ENCODE measurements around the gene NTRK3. TPM values are rescaled to one million over a fixed set of nuclear protein-coding genes. Genes with fewer than 3 reads are reported as not detected.

Gene NTRK3
- total and polyA plus RNA-seq, 2 of the 8 experiments (the other 6 are each of a cell fraction or from before 2014, with no cell fraction given): 4.5 to 6.8 TPM

GRCh38 chr15:87971076-87971475 lies 285.5 kb downstream of the NTRK3 start:
- WGBS, 2 experiments (ENCODE audit: extremely low coverage in 1 of 2, insufficient coverage in 1 of 2, insufficient read length in 1 of 2, insufficient replicate concordance in 2 of 2, low coverage in 1 of 2, low lambda C conversion rate in 2 of 2, missing lambda C conversion rate in 1 of 2): 81% methylated on average over 3 of the region's 3 CpGs; no CpG with 5 or more reads in 1 of the 2 experiments

More at GRCh38 chr15:87971076-87971475, 285.5 kb downstream of the NTRK3 start:
- Histone ChIP-seq H4K8ac (ENCODE audit: extremely low read depth, insufficient read depth, low read length) (no peak overlapping the region), H4K91ac (replicated peaks; ENCODE audit: insufficient read length, low read length) (no peak overlapping the region), H2BK20ac (ENCODE audit: low read length) (no peak overlapping the region), H3K36me3 (ENCODE audit: control insufficient read depth in 2 of 4, insufficient read depth in 4 of 4, low read length in 3 of 4) (no peaks in the 10 kb centered on the region), H2BK5ac (ENCODE audit: low read depth, low read length) (no peak overlapping the region), H2BK120ac (replicated peaks; ENCODE audit: low read depth, low read length) (no peak overlapping the region), H3K79me2 (ENCODE audit: control insufficient read depth in 1 of 2, insufficient read depth in 2 of 2, low read length in 2 of 2) (no peaks in the 10 kb centered on the region), H2AFZ (ENCODE audit: low read length) (no peak overlapping the region), H3K4me1 (replicated peaks in 1 of 4; ENCODE audit: control insufficient read depth in 3 of 4, insufficient read depth in 4 of 4, low read length in 3 of 4) (no peaks in the 10 kb centered on the region), H3K9ac (replicated peaks in 1 of 4; ENCODE audit: extremely low read depth in 1 of 4, low read depth in 3 of 4, low read length in 3 of 4) (no peak overlapping the region), H3K27ac (ENCODE audit: low read depth, low read length) (no peak overlapping the region), H2BK12ac (ENCODE audit: low read depth, low read length) (no peak overlapping the region), H4K5ac (ENCODE audit: insufficient read length, low read depth, low read length) (no peak overlapping the region), H3K23ac (ENCODE audit: insufficient read length) (no peak overlapping the region), H3K4me2 (ENCODE audit: insufficient read depth in 1 of 2, low read depth in 2 of 2, low read length in 2 of 2) (no peak overlapping the region), H3K56ac (replicated peaks; ENCODE audit: insufficient read length, low read depth, low read length) (no peak overlapping the region), H3K4ac (replicated peaks; ENCODE audit: insufficient read length, low read depth, low read length) (no peak overlapping the region), H4K20me1 (replicated peaks in 1 of 2; ENCODE audit: control insufficient read depth in 1 of 2, insufficient read depth in 2 of 2, low read length in 2 of 2) (no peaks in the 10 kb centered on the region), H2BK15ac (ENCODE audit: low read length) (no peak overlapping the region), H3K4me3 (ENCODE audit: extremely low read depth in 1 of 4, insufficient read depth in 2 of 4, low read depth in 3 of 4, low read length in 4 of 4) (no peak overlapping the region), H2AK5ac (ENCODE audit: low read depth, low read length) (no peak overlapping the region), H3K27me3 (replicated peaks in 1 of 4; ENCODE audit: control insufficient read depth in 3 of 4, extremely low read depth in 1 of 4, insufficient read depth in 3 of 4, low read length in 3 of 4) (no peaks in the 10 kb centered on the region; a peak in 1 of 7 replicates), H3K79me1 (ENCODE audit: low read depth, low read length) (no peaks in the 10 kb centered on the region), H3K18ac (ENCODE audit: extremely low read depth, low read length) (no peak overlapping the region), H3K14ac (ENCODE audit: insufficient read length) (no peak overlapping the region), H3K9me3 (ENCODE audit: insufficient read depth in 2 of 2, low read depth in 1 of 2, low read length in 1 of 2) (no peaks in the 10 kb centered on the region), H3K23me2 (ENCODE audit: low read depth, low read length) (no peaks in the 10 kb centered on the region)
- ChIA-PET POLR2A (ENCODE audit: partially characterized antibody) (no interaction called here), CTCF (ENCODE audit: partially characterized antibody) (interaction anchor here (1.1 to 4.4 kb wide), 3 partner anchors 8 to 16 kb away, joined by 3 to 19 read pairs (median 6); no protein-coding TSS in a partner anchor)
- DNase-seq (ENCODE audit: low read depth in 1 of 2, low spot score in 2 of 2) (no peak), FAIRE-seq (no peak)
- TF ChIP-seq, protein P1, sequence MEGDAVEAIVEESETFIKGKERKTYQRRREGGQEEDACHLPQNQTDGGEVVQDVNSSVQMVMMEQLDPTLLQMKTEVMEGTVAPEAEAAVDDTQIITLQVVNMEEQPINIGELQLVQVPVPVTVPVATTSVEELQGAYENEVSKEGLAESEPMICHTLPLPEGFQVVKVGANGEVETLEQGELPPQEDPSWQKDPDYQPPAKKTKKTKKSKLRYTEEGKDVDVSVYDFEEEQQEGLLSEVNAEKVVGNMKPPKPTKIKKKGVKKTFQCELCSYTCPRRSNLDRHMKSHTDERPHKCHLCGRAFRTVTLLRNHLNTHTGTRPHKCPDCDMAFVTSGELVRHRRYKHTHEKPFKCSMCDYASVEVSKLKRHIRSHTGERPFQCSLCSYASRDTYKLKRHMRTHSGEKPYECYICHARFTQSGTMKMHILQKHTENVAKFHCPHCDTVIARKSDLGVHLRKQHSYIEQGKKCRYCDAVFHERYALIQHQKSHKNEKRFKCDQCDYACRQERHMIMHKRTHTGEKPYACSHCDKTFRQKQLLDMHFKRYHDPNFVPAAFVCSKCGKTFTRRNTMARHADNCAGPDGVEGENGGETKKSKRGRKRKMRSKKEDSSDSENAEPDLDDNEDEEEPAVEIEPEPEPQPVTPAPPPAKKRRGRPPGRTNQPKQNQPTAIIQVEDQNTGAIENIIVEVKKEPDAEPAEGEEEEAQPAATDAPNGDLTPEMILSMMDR (IDR thresholded peaks at IDR 0.05; ENCODE audit: control extremely low read depth in 1 of 3, insufficient read depth in 1 of 3, low read depth in 1 of 3, low read length in 3 of 3): no peak
- TF ChIP-seq FOSL1 (IDR thresholded peaks at IDR 0.05; ENCODE audit: insufficient read depth, low read depth, low read length) (no peak), SRF (IDR thresholded peaks at IDR 0.05; ENCODE audit: low read depth, low read length) (no peak)
